ENCODE measurements around the gene ZFP57.
A peak's percentile ranks its signal among the peaks of the same experiment; 100 is the strongest.

ZFP57 gene

DNA sequence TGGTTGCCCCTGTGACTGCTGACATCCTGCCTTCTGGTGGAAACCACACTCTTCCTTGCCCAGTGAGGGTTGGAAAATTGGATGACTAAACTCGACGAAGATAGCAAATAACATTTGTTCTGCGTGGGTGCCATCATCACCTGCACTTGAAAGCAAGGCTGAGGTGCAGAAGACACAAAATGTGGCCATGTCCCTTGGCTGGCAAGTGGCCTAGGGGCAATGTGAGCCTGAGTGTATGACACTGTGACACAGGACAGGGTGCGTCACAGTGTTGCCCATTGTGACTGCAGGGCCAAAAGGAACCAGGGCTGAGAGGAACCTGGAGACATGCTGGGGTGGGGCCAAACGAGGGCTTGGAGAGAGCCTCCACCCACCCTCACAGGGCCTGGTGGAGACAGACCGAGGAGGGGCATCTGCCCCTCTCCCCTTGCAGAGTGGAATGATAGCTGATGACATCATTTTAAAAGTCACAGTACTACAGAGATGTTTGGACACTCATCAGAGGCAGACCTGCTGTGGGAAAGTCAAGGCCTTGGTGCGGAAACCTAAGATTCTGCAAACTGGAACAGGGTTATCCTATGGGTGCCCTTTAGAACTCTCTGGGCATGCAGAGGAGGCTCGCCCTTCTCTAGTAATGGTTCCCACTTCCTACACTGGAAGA is 29.5 kb upstream of the ZFP57 start:
- H3K4me1 Mint-ChIP-seq (ENCODE audit: low read depth): peaks cover 51% of the 10 kb centered on the region
- H3K27me3 Mint-ChIP-seq (ENCODE audit: low read depth): peaks cover 4% of the 10 kb centered on the region
- peak overlapping the region; percentile 73 for H3K27ac Mint-ChIP-seq
- no peaks in the 10 kb centered on the region for H3K36me3 Mint-ChIP-seq (ENCODE audit: low read depth)
- peak overlapping the region; percentile 45 for H3K4me3 Mint-ChIP-seq
- no peaks in the 10 kb centered on the region for H3K9me3 Mint-ChIP-seq

- H3K4me3 Mint-ChIP-seq: peak overlapping the region; percentile 86
- peak overlapping the region; percentile 94 for H3K27ac Mint-ChIP-seq
- no peaks in the 10 kb centered on the region for H3K9me3 Mint-ChIP-seq
- peaks cover 14% of the 10 kb centered on the region for H3K27me3 Mint-ChIP-seq (ENCODE audit: low read depth)
- no peaks in the 10 kb centered on the region for H3K36me3 Mint-ChIP-seq (ENCODE audit: low read depth)
- H3K4me1 Mint-ChIP-seq (ENCODE audit: low read depth): peaks cover 50% of the 10 kb centered on the region
Observed at GRCh38 chr6:29709188-29709587, 28.2 kb upstream of the ZFP57 start.

DNA sequence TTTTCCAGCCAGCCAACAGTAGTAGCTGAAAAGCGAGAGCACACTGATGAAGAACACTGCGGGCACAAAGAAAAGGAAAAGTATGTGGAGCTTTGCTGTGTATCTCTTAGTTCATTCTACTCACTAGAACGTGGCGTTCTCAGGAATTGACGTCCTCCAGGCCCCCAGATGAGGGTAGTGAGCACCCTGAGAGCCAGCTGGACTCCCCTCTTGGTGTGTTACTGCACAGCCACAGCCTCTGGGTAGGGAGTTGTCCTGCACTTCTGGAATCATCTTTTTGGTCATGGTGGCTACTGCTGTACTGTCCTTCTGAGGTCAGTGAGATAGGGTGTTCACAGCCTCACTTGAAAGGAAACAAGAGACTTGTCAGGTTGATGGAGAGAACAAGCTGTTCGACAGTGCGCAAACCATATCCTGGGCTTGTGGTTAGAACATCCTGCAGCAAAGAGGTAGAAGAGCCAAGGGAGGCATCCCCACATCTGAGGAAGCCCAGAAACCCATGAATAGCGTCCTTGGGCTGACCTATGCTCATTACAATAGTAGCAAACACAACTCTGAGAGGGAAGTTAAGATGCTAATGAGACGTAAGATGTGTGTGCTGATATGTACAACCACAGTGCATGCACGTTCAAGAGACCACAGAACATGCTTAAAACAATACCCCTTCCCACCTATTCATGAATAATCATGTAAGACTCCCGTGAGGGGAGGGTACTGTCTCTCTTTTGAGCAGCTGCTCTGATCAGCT is 27.7 kb upstream of the ZFP57 start:
- Mint-ChIP-seq H3K27ac (peak overlapping the region; percentile 94), H3K27me3 (ENCODE audit: low read depth) (peaks cover 20% of the 10 kb centered on the region), H3K4me3 (peak overlapping the region; percentile 86), H3K36me3 (ENCODE audit: low read depth) (no peaks in the 10 kb centered on the region), H3K9me3 (no peaks in the 10 kb centered on the region), H3K4me1 (ENCODE audit: low read depth) (peaks cover 50% of the 10 kb centered on the region)

DNA sequence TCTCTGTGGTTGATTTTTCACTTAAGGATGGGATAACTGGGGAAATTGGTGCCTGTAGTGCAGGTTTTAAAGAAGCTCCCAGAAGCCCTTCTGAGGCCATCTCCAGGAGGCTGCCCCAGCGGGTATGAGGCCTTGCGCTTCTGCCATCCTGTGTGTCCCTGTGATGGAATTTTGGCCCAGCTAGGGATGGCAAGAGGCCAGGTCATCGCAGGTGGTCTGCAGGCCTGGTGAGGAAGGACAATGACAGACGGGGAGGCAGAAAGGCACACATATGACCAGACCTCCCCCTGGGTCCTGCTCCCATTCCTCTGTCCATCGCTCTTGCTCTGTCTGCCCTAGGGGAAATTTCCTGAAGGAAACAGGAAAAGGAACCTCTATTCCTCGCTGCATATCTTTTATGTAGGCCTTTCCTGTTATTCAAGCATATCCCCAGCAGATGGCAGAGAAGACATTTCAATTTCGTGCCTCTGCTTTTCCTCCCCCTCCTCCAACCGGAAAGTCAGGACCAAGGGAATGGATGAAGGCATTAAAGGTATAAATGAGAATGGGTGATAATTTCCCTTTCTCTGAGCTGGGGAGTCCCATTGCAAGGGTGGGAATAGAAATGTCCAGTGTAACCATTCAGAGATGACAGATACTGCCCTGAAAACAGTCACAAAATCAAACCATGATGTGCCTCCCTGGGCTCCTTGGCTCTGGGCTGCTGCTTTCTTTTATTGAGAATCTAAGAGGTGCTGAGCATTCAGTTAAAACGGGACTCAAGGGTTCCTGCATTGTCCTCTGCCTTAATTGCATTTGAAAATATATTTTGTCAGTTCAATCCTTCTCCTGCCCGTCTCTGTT is 24.7 kb upstream of the ZFP57 start:
- peaks cover 40% of the 10 kb centered on the region for H3K27me3 Mint-ChIP-seq (ENCODE audit: low read depth)
- no peak overlapping the region for H3K4me3 Mint-ChIP-seq
- no peaks in the 10 kb centered on the region for H3K36me3 Mint-ChIP-seq (ENCODE audit: low read depth)
- H3K9me3 Mint-ChIP-seq: no peaks in the 10 kb centered on the region
- no peak overlapping the region for H3K27ac Mint-ChIP-seq
- H3K4me1 Mint-ChIP-seq (ENCODE audit: low read depth): peaks cover 42% of the 10 kb centered on the region

- Mint-ChIP-seq H3K4me1 (ENCODE audit: low read depth) (peaks cover 17% of the 10 kb centered on the region), H3K36me3 (ENCODE audit: low read depth) (no peaks in the 10 kb centered on the region), H3K27me3 (ENCODE audit: low read depth) (peaks cover 57% of the 10 kb centered on the region), H3K9me3 (no peaks in the 10 kb centered on the region), H3K27ac (no peak overlapping the region), H3K4me3 (no peak overlapping the region)
Observed at GRCh38 chr6:29702519-29703103, 21.7 kb upstream of the ZFP57 start.

- Mint-ChIP-seq H3K36me3 (ENCODE audit: low read depth) (no peaks in the 10 kb centered on the region), H3K4me3 (no peak overlapping the region)
Observed at GRCh38 chr6:29696147-29697125, 15.5 kb upstream of the ZFP57 start.

DNA sequence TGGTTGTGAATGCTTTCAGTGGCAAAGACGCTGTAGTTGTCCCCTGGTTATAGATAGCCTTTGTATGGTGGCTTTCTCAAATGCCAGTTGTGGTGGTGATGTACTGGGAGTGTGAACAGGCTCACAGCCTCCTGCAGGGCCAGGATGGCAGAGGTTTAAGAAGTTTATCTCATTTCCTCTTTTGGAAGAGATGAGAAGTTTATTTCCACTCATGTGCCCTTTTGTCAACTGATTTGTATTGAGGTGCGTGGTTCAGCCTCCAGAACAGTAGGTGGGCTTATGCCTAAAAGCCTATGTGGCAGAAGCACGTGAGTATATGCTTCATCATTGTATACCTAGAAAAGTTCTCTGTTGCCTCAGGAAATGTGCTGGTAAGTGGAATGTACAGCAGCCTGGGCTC is 13.7 kb upstream of the ZFP57 start:
- Mint-ChIP-seq H3K36me3 (ENCODE audit: low read depth) (no peaks in the 10 kb centered on the region), H3K4me3 (no peak overlapping the region), H3K27ac (no peak overlapping the region), H3K4me1 (ENCODE audit: low read depth) (no peaks in the 10 kb centered on the region), H3K9me3 (peaks cover 7% of the 10 kb centered on the region), H3K27me3 (ENCODE audit: low read depth) (peaks cover 17% of the 10 kb centered on the region)

More at GRCh38 chr6:29696147-29697125, 15.5 kb upstream of the ZFP57 start:
- no peak overlapping the region for H3K27ac Mint-ChIP-seq
- peaks cover 7% of the 10 kb centered on the region for H3K9me3 Mint-ChIP-seq
- peaks cover 30% of the 10 kb centered on the region for H3K27me3 Mint-ChIP-seq (ENCODE audit: low read depth)
- no peaks in the 10 kb centered on the region for H3K4me1 Mint-ChIP-seq (ENCODE audit: low read depth)

DNA sequence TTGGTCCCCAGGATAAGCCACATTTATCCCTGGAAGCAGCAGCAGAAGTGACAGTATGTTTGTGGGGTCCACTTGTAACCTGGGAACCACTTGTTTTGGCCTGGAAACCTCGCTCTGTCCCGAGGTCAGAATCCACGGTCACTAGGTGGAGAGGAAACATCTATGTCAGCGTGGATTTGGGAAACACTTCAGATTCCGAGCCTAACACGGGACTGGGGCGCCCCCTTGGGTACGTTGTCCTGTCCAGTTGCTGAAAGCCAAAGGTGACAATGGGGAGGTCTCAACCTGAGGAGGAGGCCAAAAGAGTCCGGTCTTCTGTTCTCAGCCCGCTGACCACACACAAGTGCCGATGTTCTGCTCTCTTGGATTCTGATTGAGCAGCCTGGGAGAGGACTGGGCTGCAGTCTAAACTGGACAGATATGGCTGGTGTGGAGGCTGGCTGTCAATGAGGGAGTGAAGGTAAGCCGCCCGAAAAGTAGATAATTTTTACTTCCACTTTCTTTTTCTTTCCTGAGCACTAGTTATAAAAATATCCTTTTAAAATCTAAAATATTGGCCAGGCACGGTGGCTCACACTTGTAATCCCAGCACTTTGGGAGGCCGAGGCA is 4.9 kb upstream of the ZFP57 start:
- peaks cover 9% of the 10 kb centered on the region for H3K4me1 Mint-ChIP-seq (ENCODE audit: low read depth)
- no peaks in the 10 kb centered on the region for H3K36me3 Mint-ChIP-seq (ENCODE audit: low read depth)
- no peak overlapping the region for H3K27ac Mint-ChIP-seq
- no peak overlapping the region for H3K4me3 Mint-ChIP-seq
- H3K27me3 Mint-ChIP-seq (ENCODE audit: low read depth): peaks cover 19% of the 10 kb centered on the region
- H3K9me3 Mint-ChIP-seq: no peaks in the 10 kb centered on the region

DNA sequence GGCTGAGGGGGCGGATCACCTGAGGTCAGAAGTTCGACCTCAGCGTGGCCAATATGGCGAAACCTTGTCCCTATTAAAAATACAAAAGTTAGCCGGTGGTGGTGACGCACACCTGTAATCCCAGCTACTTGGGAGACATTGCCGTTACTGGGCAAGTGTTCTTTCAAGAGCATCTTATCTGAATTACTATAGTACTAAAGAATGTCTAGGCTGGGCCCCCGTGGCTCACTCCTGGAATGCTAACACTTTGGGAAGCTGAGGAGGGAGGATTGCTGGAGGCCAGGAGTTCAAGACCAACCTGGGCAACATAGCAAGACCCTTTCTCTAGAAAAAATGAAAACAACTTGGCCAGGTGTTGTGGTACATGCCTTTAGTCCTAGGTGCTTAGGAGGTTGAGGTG is 859 bp upstream of the ZFP57 start:
- Mint-ChIP-seq H3K27ac (no peak overlapping the region), H3K36me3 (ENCODE audit: low read depth) (no peaks in the 10 kb centered on the region), H3K27me3 (ENCODE audit: low read depth) (peaks cover 5% of the 10 kb centered on the region), H3K4me1 (ENCODE audit: low read depth) (peaks cover 18% of the 10 kb centered on the region), H3K4me3 (no peak overlapping the region), H3K9me3 (no peaks in the 10 kb centered on the region)

DNA sequence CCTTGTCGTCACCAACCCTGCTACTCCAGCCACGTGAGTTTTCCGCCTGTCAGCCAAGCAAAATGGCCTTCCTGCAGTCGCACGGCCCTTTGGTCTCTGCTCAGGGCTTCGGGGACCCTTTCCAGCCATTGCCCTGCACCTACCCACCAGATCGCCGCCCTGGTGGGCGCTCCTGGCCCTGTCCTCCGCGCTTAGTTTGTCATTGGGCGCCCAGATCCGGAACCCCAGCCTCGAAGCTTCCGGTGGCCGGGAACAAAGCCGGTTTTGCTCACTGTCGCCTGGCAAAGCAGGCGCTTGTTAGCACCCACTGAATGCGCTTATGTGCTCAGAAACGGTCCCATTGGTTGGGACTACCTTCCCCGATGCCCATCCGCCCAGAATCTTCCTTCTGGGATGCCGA is 536 bp downstream of the ZFP57 start:
- H3K27ac Mint-ChIP-seq: peak overlapping the region; percentile 65
- H3K4me1 Mint-ChIP-seq (ENCODE audit: low read depth): peaks cover 19% of the 10 kb centered on the region
- peaks cover 5% of the 10 kb centered on the region for H3K27me3 Mint-ChIP-seq (ENCODE audit: low read depth)
- H3K36me3 Mint-ChIP-seq (ENCODE audit: low read depth): no peaks in the 10 kb centered on the region
- no peaks in the 10 kb centered on the region for H3K9me3 Mint-ChIP-seq
- H3K4me3 Mint-ChIP-seq: peak overlapping the region; percentile 72

DNA sequence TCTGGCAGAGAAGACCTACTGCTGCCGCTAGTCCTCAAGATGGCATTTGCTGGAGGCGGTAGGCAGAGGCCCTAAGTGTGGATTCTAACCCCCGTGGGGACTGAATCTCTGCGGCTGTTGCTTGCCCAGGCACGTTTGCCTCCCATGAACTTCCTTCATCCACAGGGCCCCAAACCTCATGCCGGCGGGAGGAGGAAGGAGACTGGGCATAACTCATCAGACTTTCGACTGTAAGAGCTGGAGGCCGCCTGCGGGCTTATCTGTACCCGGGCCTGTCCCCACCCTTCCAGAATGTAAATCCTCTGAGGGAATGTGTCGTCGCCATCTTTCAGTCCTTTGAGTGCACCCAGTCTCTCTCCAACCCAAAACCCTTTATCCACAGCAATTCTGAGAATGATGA is 990 bp downstream of the ZFP57 start:
- Mint-ChIP-seq H3K4me3 (peak overlapping the region; percentile 72), H3K36me3 (ENCODE audit: low read depth) (no peaks in the 10 kb centered on the region), H3K4me1 (ENCODE audit: low read depth) (peaks cover 19% of the 10 kb centered on the region), H3K27me3 (ENCODE audit: low read depth) (peaks cover 5% of the 10 kb centered on the region), H3K9me3 (no peaks in the 10 kb centered on the region), H3K27ac (no peak overlapping the region)

DNA sequence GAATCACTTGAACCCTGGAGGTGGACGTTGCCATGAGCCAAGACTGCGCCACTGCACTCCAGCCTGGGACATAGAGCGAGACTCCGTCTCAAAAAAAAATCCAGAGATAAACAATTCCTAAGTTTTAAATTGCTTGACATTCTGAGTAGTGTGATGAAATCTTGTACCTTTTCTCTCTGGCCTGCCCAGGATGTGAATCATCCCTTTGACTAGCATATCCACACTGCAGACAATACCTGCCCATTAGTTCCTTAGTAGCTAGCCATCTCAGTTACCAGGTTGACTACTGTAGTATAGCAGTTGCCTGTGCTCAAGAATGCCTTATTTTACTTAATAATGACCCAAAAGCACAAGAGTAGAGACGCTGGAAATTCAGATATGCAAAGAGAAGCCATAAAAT is 2.8 kb downstream of the ZFP57 start:
- Mint-ChIP-seq H3K4me3 (no peak overlapping the region), H3K4me1 (ENCODE audit: low read depth) (peaks cover 10% of the 10 kb centered on the region), H3K9me3 (no peaks in the 10 kb centered on the region), H3K36me3 (ENCODE audit: low read depth) (no peaks in the 10 kb centered on the region), H3K27ac (no peak overlapping the region), H3K27me3 (ENCODE audit: low read depth) (no peaks in the 10 kb centered on the region)

- H3K4me1 Mint-ChIP-seq (ENCODE audit: low read depth): peaks cover 10% of the 10 kb centered on the region
- H3K27ac Mint-ChIP-seq: peak overlapping the region; percentile 79
- H3K9me3 Mint-ChIP-seq: no peaks in the 10 kb centered on the region
- peaks cover 4% of the 10 kb centered on the region for H3K27me3 Mint-ChIP-seq (ENCODE audit: low read depth)
- H3K4me3 Mint-ChIP-seq: no peak overlapping the region
- H3K36me3 Mint-ChIP-seq (ENCODE audit: low read depth): no peaks in the 10 kb centered on the region
Observed at GRCh38 chr6:29676981-29677601, 3.9 kb downstream of the ZFP57 start.

All from T-helper 1 cell treated with Interleukin-12 subunit alpha and Interleukin-12 subunit beta and Interleukin-4 antibody, amounts not matched to agents 30 μg/mL and 1 μg/mL, for 36 hours (primary cell).